DOHH2 (cell line): ENCODE results near the gene MBD2.

Source experiments
- EZH2phosphoT487 ChIP-seq: fragments of 200-600 bp; sonication (generic); IDR thresholded peaks from 2 replicates; pipeline ENCODE4 v1.6.1; 2017; ENCODE audit warnings: borderline replicate concordance, mild to moderate bottlenecking, antibody characterized with exemption, low read length, moderate library complexity, mixed read lengths
- TF ChIP-seq, protein P1 (sequence below): fragments of 200-600 bp; sonication (generic); IDR thresholded peaks from one replicate; pipeline ENCODE4 v1.5.1; 2014; ENCODE audit warnings: antibody characterized with exemption, mild to moderate bottlenecking, low read depth, low read length; ENCODE audit not compliant: poor library complexity, severe bottlenecking

DNA sequence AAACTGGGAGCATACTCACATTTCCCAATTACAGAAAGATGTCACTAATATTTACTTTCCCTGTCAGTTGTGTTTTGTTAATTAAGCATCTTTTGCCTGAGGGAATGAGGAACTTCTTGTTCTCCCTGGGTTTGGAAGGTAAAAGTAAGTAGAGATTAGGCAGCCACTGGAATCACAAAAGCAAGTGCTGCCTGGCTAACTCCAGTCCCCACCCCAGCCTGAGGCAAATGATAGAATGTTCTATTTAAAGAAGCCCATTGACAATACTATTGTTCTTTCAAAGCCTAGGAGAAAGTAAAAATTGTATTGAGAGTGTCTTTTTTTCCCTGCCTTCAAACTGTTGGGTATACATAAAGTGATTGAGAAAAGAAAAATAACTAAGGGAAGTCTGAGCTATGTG lies 93.8 kb downstream of the MBD2 start:
- no peak for TF ChIP-seq EZH2phosphoT487
- TF ChIP-seq, protein P1, sequence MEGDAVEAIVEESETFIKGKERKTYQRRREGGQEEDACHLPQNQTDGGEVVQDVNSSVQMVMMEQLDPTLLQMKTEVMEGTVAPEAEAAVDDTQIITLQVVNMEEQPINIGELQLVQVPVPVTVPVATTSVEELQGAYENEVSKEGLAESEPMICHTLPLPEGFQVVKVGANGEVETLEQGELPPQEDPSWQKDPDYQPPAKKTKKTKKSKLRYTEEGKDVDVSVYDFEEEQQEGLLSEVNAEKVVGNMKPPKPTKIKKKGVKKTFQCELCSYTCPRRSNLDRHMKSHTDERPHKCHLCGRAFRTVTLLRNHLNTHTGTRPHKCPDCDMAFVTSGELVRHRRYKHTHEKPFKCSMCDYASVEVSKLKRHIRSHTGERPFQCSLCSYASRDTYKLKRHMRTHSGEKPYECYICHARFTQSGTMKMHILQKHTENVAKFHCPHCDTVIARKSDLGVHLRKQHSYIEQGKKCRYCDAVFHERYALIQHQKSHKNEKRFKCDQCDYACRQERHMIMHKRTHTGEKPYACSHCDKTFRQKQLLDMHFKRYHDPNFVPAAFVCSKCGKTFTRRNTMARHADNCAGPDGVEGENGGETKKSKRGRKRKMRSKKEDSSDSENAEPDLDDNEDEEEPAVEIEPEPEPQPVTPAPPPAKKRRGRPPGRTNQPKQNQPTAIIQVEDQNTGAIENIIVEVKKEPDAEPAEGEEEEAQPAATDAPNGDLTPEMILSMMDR: no peak
